Measurements from ENCODE around the gene ZNF85.
A peak's percentile ranks its signal among the peaks of the same experiment; 100 is the strongest.
"Not testable (repeated sequence)": the region's sequence is repeated elsewhere in the genome, so short reads cannot be mapped to it uniquely, and the experiment has no call there.

The ZNF85 gene

GRCh38 chr19:20923077-20923871 lies at the start of gene ZNF85:
ZNF85 (plus strand) TSS chr19:20923251; CDS start chr19:20923401, 150 bp downstream.
- peak; percentile 94 for DNase-seq

DNA sequence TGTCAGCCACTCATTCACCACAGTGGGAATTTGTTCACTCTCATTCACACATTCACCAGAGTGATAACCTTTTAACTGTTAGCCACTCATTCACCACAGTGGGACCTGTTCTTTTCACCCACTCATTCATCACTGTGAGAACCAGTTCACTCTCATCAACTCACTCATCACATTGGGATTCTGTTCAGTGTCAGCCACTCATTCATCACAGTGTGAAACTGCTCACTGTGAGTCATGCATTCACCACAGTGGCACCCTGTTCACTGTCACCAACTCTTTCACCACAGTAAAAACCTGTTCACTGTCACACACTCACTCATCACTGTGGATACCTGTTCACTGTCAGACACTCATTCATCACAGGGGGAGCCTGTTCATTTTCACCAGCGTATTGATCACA lies 43.5 kb upstream of the ZNF85 start:
- DNase-seq = no peak

GRCh38 chr19:20912973-20913372 lies 10.1 kb upstream of the ZNF85 start:
- DNase-seq = no peak

DNA sequence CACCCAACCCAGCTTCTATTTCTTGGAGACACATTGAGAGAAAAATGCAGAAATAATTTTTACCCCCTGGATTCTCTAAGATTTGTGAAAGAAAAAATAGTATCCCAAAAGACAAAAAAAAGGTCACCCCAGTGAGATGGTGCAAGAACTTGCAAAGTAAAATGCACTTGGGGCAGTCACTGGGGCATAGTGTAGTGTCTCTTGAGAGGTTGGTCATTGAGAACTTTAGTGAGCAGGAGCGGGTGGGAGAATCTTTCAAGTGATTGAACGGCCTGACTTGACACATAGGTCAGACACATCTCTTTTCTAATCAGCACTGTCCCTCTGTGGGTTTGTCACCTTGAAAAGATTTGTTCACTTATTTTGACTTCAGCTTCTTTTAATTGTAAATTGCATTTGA lies 2.4 kb downstream of the ZNF85 start:
- no peak for DNase-seq

- no peak for DNase-seq
Measured at GRCh38 chr19:20926796-20927195, 3.7 kb downstream of the ZNF85 start.

DNA sequence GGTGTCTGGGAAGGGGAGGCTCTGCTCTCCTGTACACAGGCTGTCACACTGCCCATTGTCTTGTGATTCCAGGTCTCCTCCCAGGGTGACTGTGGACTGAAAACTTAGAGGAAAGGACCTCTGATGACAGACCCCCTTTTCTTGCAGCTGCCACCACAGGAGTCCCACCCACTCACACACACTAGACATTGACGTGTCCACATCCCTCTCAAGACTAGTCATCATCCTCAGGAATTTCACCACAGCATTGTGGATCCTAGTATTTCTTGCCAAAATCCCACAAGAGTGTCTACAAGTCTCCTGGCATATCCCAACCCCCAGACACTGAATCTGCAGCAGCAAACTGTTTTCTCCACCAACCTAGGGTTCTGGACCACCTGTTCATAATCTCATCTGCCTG lies 5.3 kb downstream of the ZNF85 start:
- DNase-seq = no peak

- DNase-seq = not testable (repeated sequence)
Measured at GRCh38 chr19:20936322-20936947, 13.4 kb downstream of the ZNF85 start.

- DNase-seq = not testable (repeated sequence)
Measured at GRCh38 chr19:20952561-20953095, 29.6 kb downstream of the ZNF85 start.

GRCh38 chr19:20964798-20965197 lies 41.7 kb downstream of the ZNF85 start:
- DNase-seq = no peak

DNA sequence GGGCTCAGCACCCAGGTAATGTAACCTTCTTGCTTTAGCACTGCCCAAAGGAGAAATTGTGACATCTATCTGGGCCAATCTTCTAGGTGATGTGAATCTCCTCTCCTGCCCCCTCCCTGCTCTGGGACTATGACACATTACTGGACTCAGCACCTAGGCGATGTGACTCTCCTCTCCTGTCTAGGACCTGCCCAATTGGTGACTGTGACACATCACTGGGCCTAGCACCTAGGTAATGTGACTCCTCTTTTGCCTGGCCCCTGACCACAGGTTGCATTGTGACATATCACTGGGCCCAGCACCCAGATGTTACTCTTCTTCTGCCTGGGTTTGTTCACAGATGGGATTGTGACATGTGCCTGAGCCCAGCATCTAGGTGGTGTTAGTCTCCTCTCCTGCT lies 45.0 kb downstream of the ZNF85 start:
- DNase-seq = no peak

DNA sequence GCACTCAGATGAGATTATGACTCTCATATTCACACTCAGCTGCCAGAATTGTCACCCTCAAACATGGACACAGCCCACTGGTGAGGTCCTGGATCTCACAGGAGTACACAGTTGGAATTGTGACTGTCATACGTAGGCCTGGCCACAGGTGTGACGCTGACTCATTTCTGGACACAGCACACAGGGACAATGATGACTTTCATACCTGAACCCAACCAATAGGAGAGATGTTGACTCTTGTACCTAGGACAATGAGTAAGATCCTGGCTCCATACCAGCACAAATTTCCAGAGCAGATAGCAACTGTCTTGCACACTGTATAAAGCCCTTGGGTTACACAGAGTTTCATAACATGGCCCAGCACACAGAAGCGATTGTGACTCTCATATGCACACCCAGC lies 46.4 kb downstream of the ZNF85 start:
- DNase-seq = no peak

- no peak for DNase-seq
Measured at GRCh38 chr19:20969898-20970297, 46.8 kb downstream of the ZNF85 start.

DNA sequence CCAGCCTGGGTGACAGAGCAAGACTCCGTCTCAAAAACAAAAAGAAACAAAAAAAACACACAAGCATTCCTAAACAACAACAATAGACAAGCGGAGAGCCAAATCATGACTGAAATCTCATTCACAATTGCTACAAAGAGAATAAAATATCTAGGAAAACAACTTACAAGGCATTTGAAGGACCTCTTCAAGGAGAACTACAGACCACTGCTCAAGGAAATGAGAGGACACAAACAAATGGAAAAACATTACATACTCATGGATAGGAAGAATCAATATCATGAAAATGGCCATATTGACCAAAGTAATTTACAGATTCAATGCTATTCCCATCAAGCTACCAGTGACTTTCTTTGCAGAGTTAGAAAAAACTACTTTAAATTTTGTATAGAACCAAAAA lies 69.7 kb downstream of the ZNF85 start:
- not testable (repeated sequence) for DNase-seq

GRCh38 chr19:20999731-21000352 lies 76.8 kb downstream of the ZNF85 start:
- DNase-seq = peak; percentile 89

All from CD4-positive, alpha-beta T cell treated with Interleukin-4 for 4 hours (primary cell).